ENCODE data around the gene ARHGAP10. TPM values are rescaled to one million over a fixed set of nuclear protein-coding genes. Genes with fewer than 3 reads are reported as not detected.

The ARHGAP10 gene
- total RNA-seq, 1 experiment from 2014 or later, result 36.6 TPM

DNA sequence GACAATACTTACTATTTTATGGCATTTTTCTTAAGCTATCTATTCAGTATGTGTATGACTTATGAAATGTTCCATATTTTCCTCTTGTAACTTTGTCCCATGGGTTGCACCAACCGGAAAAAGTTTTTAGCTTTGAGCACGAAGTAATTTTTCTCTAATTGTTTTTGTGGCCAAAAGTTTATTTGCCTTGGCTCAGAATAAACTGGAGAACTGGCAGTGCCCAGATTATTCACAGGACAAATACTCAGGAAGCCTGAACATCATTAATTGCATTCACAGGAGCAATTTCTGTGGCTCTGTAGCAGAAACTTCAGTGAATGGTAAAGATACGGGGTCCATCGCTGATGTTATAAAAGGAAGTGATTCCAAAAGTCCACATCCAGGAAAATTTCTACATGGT lies 184.5 kb downstream of the ARHGAP10 start:
- TF ChIP-seq, protein P1, sequence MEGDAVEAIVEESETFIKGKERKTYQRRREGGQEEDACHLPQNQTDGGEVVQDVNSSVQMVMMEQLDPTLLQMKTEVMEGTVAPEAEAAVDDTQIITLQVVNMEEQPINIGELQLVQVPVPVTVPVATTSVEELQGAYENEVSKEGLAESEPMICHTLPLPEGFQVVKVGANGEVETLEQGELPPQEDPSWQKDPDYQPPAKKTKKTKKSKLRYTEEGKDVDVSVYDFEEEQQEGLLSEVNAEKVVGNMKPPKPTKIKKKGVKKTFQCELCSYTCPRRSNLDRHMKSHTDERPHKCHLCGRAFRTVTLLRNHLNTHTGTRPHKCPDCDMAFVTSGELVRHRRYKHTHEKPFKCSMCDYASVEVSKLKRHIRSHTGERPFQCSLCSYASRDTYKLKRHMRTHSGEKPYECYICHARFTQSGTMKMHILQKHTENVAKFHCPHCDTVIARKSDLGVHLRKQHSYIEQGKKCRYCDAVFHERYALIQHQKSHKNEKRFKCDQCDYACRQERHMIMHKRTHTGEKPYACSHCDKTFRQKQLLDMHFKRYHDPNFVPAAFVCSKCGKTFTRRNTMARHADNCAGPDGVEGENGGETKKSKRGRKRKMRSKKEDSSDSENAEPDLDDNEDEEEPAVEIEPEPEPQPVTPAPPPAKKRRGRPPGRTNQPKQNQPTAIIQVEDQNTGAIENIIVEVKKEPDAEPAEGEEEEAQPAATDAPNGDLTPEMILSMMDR (IDR thresholded peaks at IDR 0.05; ENCODE audit: insufficient read depth in 1 of 2, low read depth in 1 of 2, low read length in 1 of 2, severe bottlenecking in 1 of 2, unreplicated experiment in 1 of 2), result no peak
- Histone ChIP-seq H3K27me3 (replicated peaks; ENCODE audit: control insufficient read depth, insufficient read depth, low read length) (no peaks in the 10 kb centered on the region), H3K4me3 (ENCODE audit: low read depth, low read length) (no peak overlapping the region), H3K4me1 (no peaks in the 10 kb centered on the region), H3K36me3 (ENCODE audit: control insufficient read depth, insufficient read depth, low read length) (no peaks in the 10 kb centered on the region), H3K9me3 (no peaks in the 10 kb centered on the region)
- H3K4me1 Mint-ChIP-seq (ENCODE audit: low read depth, unreplicated experiment), result peaks cover 5% of the 10 kb centered on the region
- H3K4me3 Mint-ChIP-seq (ENCODE audit: unreplicated experiment), result no peak overlapping the region
- BruUV-seq (replicated peaks), result no TSS peak
- H3K9me3 Mint-ChIP-seq (ENCODE audit: unreplicated experiment), result no peaks in the 10 kb centered on the region
- POLR2A ChIA-PET, result no interaction called here
- H3K27ac Mint-ChIP-seq (ENCODE audit: unreplicated experiment), result no peak overlapping the region
- DNase-seq, result no peak
- intact Hi-C loops (cut with micrococcal nuclease; ENCODE audit: unreplicated experiment), result no loop called here
- CTCF ChIA-PET, result no interaction called here
- peaks cover 8% of the 10 kb centered on the region for H3K36me3 Mint-ChIP-seq (ENCODE audit: insufficient read depth, unreplicated experiment)
- no peaks in the 10 kb centered on the region for H3K27me3 Mint-ChIP-seq (ENCODE audit: insufficient read depth, unreplicated experiment)

DNA sequence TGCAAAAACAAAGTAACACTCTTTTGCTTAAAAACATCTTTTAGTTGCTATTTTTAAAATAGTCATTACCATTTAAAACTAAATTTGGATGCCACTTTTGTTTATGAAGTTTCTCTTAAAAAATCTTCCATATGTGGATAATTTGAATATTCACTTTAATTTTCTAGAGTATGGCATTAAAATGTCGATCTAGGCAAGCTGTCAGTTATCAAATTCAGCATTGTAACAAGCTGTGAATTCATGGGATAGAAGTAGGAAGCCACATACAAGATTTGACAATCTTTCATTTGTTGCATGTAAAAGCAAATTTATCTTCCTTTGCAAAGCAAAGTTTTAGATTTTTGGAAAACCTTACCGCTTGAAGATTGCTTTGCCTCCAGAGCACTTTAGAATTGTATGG lies 191.5 kb downstream of the ARHGAP10 start:
- H3K27me3 Mint-ChIP-seq (ENCODE audit: insufficient read depth, unreplicated experiment), result no peaks in the 10 kb centered on the region
- Histone ChIP-seq H3K36me3 (ENCODE audit: control insufficient read depth, insufficient read depth, low read length) (no peaks in the 10 kb centered on the region), H3K27me3 (replicated peaks; ENCODE audit: control insufficient read depth, insufficient read depth, low read length) (no peaks in the 10 kb centered on the region), H3K4me3 (ENCODE audit: low read depth, low read length) (no peak overlapping the region), H3K9me3 (no peaks in the 10 kb centered on the region), H3K4me1 (no peaks in the 10 kb centered on the region)
- TF ChIP-seq, protein P1 (IDR thresholded peaks at IDR 0.05; ENCODE audit: insufficient read depth in 1 of 2, low read depth in 1 of 2, low read length in 1 of 2, severe bottlenecking in 1 of 2, unreplicated experiment in 1 of 2), result no peak
- H3K4me3 Mint-ChIP-seq (ENCODE audit: unreplicated experiment), result no peak overlapping the region
- ChIA-PET CTCF (no interaction called here), POLR2A (no interaction called here)
- H3K9me3 Mint-ChIP-seq (ENCODE audit: unreplicated experiment), result no peaks in the 10 kb centered on the region
- H3K36me3 Mint-ChIP-seq (ENCODE audit: insufficient read depth, unreplicated experiment), result peaks cover 16% of the 10 kb centered on the region
- no TSS peak for BruUV-seq (replicated peaks)
- DNase-seq, result no peak
- H3K27ac Mint-ChIP-seq (ENCODE audit: unreplicated experiment), result no peak overlapping the region
- peaks cover 12% of the 10 kb centered on the region for H3K4me1 Mint-ChIP-seq (ENCODE audit: low read depth, unreplicated experiment)
- intact Hi-C loops (cut with micrococcal nuclease; ENCODE audit: unreplicated experiment), result loop anchor here (10.0 kb wide), 1 partner anchor 491 kb away; no protein-coding TSS in a partner anchor

DNA sequence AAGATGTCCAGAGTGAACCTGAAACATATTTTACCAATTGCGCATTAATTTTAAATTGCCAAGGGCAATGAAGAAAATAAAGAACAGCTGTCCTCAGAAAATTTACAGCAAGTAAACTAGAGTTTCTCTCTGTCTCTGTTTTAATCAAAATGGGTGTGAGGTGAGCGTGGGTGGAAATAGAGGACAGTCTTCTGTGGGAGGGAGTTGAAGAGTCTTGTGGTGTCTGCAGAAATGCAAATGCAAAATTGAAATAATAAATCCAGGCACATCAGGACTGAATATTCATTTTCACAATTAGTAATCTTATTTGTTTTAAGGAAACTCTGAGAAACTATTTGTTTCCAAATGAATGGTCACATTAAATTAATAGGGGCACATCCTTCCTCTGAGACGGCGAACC lies 192.0 kb downstream of the ARHGAP10 start:
- intact Hi-C loops (cut with micrococcal nuclease; ENCODE audit: unreplicated experiment), result loop anchor here (2.0 to 10.0 kb wide), 2 partner anchors 235 to 491 kb away; no protein-coding TSS in a partner anchor
- BruUV-seq (replicated peaks), result no TSS peak

More for the DNA sequence above, 192.0 kb downstream of the ARHGAP10 start:
- ChIA-PET CTCF (no interaction called here), POLR2A (no interaction called here)
- TF ChIP-seq, protein P1 (IDR thresholded peaks at IDR 0.05; ENCODE audit: insufficient read depth in 1 of 2, low read depth in 1 of 2, low read length in 1 of 2, severe bottlenecking in 1 of 2, unreplicated experiment in 1 of 2), result no peak
- Mint-ChIP-seq H3K4me3 (ENCODE audit: unreplicated experiment) (no peak overlapping the region), H3K4me1 (ENCODE audit: low read depth, unreplicated experiment) (peaks cover 12% of the 10 kb centered on the region), H3K27me3 (ENCODE audit: insufficient read depth, unreplicated experiment) (no peaks in the 10 kb centered on the region), H3K9me3 (ENCODE audit: unreplicated experiment) (no peaks in the 10 kb centered on the region), H3K36me3 (ENCODE audit: insufficient read depth, unreplicated experiment) (peaks cover 16% of the 10 kb centered on the region), H3K27ac (ENCODE audit: unreplicated experiment) (no peak overlapping the region)
- DNase-seq, result no peak
- H3K4me1 ChIP-seq, result no peaks in the 10 kb centered on the region
- no peaks in the 10 kb centered on the region for H3K27me3 ChIP-seq (replicated peaks; ENCODE audit: control insufficient read depth, insufficient read depth, low read length)
- H3K9me3 ChIP-seq, result no peaks in the 10 kb centered on the region
- H3K4me3 ChIP-seq (ENCODE audit: low read depth, low read length), result no peak overlapping the region
- no peaks in the 10 kb centered on the region for H3K36me3 ChIP-seq (ENCODE audit: control insufficient read depth, insufficient read depth, low read length)
